22Rv1 (cell line): ENCODE measurements around the gene ABCC6.

ENCODE experiments used
- ZFX ChIP-seq: fragments of 450-650 bp; IDR thresholded peaks from 2 replicates; pipeline ENCODE4 v1.6.1; 2017; ENCODE audit warnings: antibody characterized with exemption, borderline replicate concordance
- TF ChIP-seq, protein P1 (sequence below): fragments of 450-650 bp; IDR thresholded peaks from 2 replicates; pipeline ENCODE4 v1.5.1; 2017; ENCODE audit warnings: mild to moderate bottlenecking

DNA sequence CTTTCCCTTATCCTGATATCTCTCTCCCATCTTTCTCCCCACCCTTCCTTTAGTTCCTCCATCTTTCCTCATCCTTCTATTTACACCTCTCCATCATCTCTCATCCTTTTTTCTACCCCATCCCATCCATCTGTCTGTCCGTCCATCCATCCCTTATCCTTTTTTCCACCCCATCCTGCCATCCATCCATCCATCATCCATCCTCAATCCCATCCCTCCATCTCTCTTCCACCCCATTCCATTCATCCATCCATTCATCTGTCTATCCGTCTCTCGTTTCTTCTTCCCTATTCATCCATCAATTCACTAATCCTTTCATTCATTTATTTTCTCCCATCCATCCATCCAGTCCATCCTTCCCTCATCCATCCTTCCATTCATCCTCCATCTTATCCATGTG lies 68.1 kb downstream of the ABCC6 start:
- TF ChIP-seq, protein P1, sequence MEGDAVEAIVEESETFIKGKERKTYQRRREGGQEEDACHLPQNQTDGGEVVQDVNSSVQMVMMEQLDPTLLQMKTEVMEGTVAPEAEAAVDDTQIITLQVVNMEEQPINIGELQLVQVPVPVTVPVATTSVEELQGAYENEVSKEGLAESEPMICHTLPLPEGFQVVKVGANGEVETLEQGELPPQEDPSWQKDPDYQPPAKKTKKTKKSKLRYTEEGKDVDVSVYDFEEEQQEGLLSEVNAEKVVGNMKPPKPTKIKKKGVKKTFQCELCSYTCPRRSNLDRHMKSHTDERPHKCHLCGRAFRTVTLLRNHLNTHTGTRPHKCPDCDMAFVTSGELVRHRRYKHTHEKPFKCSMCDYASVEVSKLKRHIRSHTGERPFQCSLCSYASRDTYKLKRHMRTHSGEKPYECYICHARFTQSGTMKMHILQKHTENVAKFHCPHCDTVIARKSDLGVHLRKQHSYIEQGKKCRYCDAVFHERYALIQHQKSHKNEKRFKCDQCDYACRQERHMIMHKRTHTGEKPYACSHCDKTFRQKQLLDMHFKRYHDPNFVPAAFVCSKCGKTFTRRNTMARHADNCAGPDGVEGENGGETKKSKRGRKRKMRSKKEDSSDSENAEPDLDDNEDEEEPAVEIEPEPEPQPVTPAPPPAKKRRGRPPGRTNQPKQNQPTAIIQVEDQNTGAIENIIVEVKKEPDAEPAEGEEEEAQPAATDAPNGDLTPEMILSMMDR = no peak
- TF ChIP-seq ZFX = no peak
